NCI-H2081 (cell line): ENCODE results near the gene SPOCK1.
A peak's percentile ranks its signal among the peaks of the same experiment; 100 is the strongest.

Experiments
- DNase-seq, 2 experiments: peaks; one replicate each; lab custom pipeline; 2025; lab: John Stamatoyannopoulos, UW

SPOCK1 gene

DNA sequence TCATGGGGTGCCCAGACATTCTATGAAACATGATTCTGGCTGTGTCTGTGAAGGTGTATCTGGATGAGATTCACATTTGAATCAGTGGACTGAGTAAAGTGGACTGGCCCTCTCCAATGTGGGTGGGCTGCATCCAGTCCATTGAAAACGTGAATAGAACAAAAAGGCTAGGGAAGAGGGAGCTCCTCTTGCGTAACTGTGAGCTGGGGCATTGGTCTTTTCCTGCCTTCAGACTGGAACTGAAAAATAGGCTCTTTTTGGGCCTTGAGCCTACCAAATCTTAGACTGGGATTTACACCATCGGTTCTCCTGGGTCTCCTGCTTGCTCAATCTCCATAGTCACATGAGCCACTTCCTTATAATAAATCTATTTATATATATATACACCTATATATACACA is 170.1 kb downstream of the SPOCK1 start:
- DNase-seq = no peak

DNA sequence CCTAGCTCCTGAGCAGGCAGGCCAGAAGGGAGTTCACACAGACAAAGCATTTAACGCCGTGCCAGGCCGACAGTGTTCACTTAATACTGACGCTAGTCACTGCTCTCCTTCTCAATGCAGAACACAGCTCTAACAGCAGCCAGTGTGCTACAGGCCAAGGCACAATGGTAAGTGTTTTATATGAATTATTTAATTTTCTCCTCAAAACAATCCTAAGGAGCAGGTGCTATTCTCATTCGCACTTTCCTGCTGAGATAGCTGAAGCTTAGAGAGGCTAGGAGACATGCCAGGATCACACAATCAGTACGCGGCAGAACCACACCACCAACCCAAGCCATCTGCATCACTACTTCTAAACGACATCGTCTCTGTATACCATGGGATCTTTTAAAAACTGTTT is 170.7 kb downstream of the SPOCK1 start:
- no peak for DNase-seq

DNA sequence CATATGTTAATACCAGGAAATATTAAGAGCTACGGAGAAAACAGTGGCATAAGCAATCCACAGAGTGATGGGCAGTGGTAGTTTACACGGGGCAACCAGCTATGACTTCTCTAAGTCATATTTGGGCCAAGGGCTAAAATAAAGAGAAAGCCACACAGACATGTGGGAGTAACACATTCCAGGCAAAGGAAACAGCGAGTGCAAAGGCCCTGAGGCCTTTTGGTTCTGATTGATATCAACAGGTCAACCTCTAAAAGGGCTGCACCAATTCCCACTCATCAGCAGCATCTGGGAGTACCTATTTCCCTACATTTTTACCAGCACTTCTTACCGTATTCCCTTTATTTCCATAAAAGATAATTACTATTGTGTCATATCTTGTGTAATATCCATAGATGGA is 173.4 kb downstream of the SPOCK1 start:
- DNase-seq = no peak

DNA sequence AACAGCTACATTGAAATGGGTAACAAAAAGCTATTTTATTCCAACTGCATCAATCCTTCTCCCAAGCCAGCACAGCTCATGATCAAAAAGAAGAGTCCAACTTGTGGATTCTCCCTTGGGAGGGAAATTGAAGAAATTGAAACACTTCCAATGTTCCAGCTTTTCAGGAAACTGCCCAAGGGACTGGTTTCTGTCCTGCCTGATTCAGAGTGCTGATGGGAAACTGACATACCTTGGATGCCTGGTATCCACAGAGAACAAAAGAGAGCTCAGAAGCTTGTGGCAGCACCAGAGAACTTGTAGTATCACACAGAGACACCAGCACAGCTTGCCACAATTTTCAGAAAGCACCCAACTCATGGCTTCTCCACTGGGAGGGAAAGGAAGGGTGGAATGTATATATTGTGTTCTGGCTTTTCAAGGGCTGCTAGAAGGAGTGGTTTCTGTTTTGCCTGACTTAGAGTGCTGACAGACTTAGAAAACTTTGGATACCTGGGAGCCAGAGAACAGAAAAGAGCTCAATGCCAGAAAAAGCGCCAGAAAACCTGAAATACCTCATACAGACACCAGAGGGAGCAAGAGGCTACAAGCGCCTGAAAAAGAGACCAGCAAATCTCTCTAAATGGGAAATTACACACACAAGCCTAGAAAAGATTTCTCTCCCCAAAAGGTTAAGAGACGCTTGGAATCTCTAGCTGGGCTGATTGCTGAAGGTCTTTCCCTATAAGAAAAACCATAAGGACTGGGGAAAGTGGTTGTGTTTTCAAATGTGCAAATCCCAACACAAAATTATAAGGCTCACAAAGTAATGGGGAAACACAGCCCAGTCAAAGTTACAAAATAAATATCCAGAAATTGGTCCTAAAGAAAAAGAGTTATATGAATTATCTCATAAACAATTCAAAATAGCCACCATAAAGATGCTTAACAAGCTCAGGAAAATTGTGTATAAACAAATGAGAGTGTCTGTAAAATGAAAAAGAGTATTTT is 178.8 kb downstream of the SPOCK1 start:
- peak; percentile 34 to 49 for DNase-seq

DNA sequence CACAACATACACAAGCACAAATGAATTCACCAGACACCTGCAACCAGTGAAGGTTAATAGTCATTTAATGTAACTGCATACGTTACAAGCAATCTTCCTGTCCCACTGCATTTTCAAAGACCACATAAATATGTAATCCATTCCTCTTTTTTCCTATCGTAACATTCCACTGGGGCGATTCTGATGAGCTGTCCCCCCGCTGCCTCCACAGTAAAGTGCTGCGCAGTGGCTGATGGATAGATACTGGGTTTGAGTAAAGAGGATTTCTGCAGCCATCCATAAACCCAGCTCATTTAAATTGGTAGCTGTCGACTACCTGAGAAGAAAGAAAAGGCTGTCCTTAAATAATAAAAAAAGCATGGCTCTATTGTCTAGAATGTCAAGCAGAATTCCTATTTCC is 181.1 kb downstream of the SPOCK1 start:
- no peak for DNase-seq

DNA sequence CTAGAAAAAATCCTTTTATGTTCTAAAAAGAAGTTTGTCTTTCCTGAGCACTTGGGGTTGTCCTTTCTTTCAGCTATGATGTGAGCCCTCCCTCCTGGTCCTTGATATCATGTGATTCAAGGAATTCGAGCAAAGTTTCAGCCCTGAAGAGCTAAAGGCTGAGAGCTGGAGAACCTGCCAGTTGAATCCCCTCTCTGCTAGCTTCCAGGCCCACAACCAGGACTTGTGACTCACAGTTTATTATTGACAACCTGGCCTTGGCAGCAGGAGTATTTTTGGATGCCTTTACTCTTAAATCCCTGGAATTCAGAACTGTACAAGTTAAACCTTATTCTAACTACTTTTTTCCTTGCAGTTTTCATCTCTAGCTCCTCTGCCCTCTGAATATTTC is 182.8 kb downstream of the SPOCK1 start:
- no peak for DNase-seq

DNA sequence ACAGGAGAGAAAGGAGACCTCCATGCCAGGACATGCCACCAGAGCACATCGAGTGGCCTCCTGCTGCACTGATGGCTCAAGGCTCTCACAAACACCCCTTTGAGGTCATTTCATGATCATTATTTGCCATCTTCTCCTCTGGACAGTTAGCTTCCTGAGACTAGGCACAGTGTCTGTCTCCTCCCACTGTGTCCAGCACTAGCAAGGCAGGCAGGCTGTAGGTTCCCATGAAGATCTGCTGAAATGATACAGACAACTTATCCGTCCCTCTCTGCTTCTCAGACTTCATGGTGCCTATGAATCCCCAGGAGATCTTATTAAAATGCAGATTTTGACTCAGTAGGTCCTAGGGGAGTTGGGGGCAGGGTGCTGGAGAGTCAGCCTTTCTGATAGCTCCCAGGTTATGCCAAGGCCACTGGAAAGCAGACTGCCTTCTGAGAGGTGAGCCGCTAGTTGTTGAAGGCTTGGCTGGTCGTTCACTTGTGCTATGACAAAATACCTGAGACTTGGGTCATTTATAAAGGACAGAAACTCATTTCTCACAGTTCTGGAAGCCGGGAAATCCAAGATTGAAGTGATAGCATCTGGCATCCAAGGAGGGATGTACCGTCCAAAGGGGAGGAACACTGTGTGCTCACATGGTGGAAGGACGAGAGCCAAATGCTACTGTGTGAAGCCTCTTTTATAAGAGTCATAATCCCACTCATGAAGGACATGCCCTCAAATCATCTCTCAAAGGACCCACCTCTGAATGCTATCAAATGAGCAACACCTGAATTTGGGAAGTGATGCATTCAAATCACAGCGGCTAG is 183.4 kb downstream of the SPOCK1 start:
- no peak for DNase-seq

DNA sequence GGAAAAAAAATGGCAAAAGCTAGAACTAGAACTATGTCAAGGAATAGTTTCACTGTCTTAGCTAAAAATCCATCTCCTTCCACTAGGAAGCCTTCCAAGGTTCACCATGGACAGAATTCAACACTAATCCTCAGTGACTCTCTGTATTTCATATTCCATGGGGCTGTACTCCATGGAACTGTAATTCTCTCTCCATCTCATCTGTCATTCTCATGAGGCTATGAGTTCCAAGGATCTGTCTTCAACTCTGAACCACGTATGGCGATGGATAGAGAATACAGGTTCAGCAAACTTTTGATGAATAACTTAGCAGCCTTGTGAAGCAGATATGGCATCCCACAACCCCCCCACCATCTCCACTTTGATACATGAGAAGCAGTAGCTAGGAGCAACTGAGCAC is 184.0 kb downstream of the SPOCK1 start:
- DNase-seq = no peak

DNA sequence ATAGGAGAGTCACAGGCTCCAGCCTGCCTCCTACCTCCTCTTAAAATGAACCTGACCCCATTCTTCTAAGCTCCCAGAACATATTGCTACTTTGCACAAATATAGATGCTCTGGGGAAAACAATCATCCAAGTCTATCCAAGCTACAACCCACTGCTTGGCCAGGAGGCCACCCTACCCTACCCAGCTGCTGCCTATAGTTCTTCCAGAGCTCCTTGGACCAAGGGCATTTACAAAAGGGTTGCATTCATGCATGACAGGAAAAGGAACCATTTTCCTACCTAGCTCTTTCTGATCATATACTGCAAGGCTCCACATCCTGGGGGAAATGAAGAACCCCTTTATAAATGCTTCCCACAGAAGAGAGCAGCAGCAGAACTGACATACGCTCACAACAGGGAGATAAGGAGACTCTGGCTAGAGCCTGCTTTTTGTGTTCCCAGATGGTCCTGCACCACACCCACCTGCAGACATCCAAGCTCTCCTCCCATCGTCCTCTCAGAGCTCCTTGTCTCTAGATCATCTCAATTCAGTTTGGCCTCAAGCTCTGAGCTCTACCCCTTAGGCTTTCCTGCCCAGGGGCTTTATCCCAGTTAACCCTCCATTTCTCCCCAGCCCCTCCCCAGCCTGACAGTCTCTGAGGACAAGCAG is 185.5 kb downstream of the SPOCK1 start:
- no peak for DNase-seq

DNA sequence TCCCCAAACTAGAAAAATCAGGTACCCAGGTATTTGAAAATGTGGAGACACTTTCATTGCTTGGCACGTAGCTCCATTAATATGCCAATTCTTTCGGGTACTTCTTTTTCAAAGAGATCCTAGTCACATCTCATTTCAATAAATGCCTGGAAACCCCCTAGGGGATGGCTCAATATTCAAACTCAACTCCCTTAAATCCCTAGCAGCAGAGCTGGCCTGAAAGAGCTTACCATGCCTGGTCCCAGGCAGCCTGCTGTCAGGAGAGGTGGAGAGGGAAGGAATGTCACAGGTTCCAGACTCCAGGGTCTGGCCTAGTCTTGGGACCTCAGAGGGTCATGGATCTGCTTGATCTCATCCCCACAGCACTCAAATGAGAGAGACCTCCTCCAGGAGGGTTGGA is 187.1 kb downstream of the SPOCK1 start:
- DNase-seq = no peak

DNA sequence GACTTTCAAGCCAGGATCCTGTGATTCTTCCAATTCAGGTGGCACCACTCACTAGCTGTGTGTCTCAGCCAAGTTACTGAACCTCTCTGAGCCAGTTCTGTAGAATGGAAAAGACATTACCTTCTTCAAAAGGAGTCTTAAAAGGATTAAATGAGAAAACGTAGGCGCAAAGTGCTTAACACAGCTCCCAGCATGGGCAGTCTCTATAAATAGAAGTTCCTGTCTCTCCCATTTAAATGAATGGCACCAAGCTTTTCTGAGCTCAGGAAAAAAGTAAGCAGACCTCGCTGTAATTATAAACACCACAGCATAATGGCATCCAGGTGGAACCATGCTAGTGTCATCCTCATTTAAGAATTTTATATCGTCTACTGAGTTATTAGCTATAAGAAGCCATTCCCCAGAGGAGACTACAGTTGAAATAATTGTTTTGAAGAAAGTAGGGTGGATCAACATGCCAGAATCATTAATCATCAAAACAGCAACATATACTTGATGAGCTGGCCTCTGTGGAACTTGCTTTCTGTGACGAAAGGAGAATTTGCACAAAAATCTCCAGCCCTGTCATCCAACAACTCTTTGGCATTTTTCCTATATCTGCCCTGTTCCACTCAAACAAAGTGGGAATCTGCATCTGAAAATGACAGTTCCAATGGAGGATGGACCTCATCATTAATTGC is 188.9 kb downstream of the SPOCK1 start:
- no peak for DNase-seq

DNA sequence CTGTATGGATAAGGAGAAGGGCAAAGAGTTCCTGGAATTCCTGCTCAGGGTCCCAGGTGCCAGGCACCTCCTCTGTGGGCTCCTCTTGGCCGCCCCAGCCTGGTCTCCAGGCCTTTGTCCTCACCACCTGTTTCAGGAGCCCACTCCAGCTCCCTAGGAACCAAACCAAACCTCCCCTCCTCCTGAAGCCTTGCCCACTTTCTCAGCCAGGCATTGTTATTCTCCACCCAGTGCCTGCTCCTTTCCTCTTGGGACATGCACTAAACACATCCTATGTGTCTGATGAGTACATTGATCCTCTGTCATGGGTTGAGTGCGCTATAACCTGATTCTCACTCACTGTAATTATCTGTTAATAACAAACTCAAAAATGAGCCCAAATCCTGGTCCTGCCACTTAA is 189.8 kb downstream of the SPOCK1 start:
- DNase-seq = no peak

DNA sequence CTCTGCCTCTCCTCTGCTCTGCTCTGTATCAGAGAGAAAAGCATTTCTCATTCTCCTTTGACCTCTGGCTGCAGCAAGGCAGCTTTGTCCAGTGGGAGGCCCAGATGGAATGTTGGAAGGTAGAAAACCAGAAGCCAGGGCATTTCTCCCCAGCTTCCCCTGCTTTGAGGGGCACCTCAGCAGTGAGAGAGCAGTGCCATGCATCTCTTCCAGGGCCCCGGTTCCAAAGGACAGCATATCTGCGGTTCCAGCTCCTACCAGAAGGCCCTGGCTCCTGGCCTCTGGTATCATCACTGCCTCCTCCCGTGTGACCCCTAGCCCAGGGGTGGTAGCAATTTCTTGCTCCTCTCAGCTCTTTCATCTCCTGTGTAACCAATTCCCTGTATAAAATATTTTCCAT is 190.8 kb downstream of the SPOCK1 start:
- DNase-seq = no peak

DNA sequence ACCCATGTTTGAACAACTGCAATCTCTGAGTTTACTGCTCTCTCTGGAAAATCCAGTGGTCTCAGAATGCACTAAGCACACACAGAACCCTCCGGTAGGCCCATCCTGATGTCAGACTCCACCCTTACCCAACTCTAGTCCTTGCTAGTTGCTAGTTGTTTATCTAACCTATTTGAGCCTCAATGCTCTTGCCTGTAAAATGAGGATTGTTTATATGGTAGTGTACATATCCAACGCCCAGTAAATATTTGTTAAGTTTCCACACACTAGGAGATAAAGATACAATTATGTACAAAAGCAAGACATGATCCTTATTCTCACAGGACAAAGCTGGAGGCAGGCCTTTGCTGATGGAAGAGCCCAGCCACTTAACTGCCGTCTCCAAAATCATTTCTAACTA is 192.2 kb downstream of the SPOCK1 start:
- no peak for DNase-seq

DNA sequence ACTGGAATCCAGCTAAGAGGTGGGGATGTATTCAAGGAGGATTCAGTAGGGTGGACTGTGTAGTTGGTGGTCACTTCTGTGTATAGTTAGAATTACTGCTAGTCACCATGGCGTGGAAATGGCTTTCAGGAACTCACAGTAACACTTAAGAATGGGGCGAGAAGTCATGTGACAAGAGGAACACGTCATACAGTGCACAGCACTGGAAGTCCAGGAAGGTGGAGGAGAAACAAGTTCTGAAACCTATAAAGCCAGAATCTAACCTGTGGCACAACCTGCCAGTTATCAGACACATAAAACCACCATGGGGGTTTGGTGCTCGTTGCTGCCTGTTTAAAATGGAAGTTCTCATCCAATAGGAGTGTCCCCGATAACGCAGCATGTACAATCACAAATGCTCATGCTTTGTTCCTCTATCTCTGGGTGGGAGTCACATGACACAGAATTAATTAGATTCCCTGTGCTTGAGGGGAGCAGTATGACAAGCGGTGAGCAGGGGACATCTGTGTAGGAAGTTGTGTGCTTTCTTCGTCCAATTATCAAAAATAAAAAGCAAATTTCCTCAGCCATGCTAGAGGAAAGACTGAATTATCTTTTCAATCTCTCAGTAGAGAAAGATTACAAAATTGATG is 193.0 kb downstream of the SPOCK1 start:
- no peak for DNase-seq

DNA sequence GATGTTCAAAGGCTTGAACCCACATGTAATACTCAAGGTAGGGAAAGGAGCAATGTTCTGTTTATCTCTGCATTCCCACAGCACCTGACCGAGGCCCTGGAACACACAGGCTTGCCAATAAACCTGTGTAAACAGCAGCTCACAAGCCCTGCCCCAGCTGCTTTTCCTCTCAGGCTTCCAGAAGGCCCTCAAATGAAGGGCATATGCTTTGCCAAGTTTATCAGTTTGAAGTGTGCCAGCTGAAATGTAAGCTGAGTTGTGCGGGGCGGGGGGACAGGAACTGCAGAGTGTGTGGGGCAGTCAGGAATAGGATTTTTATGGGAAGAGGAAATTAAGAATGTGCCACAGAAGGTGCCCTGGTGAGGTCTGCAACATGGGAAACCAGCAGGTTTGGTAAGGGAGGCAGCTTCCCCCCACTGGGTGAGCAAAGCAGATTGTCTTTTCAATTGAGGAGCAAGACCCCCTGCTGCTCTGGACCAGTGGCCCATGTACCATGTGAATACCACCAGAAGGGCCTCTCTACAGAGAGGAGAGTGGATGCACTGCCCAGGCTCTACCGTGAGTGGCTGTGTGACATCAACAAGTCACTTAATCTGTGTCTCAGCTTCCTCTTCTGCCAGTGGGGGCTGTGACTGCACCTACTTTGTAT is 194.8 kb downstream of the SPOCK1 start:
- peak; percentile 69 to 92 for DNase-seq

DNA sequence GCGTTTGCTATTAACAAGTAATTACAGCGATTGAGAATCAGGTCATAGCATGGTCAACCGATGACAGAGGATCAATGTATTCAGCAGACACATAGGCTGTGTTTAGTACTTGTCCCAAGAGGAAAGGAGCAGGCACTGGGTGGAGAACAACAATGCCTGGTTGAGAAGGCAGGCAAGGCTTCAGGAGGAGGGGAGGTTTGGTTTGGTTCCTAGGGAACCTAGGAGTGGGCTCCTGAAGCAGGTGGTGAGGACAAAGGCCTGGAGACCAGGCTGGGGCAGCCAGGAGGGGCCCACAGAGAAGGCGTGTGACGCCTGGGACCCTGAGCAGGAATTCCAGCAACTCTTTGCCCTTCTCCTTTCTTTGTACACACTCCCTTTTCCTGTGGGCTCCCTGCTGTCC is 195.6 kb downstream of the SPOCK1 start:
- no peak for DNase-seq

DNA sequence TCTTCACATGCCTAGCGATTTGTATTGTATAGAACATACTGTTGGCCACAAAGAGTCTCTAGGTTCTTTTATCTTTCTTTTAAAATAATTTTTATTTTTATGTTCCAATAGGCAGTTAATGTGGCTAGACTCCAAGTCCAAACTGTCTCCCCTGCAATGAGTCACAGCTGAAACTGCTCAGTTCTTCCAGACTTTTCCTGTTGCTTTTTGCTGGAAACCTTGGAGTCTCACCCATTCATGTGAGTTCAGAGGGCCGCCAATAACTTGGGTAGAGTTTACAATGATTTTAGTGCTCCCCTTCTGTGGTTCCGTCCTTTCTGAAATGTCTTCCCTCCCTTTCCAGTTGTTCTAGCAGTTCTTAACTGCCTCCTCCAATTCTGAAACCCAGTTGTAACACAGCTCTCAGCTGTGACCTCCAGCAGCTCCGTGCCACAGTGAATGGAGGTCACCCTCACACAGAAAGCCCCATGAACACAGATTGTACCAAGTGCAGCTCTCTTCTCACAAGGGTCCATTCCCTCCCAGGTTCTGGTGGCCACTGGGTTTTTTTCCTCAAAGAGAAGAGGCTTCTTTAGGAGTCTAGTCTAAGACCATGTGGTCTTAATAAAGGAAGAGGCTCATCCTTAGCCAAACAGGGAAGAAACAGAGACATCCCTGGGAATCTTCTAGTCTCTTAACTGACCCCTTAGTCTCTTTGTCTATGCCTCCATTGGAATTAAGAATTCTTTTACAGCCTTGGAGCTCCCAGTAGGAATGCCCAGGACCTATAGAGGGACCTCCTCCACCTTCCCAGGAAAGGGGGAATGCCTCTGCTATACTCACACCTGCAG is 198.5 kb downstream of the SPOCK1 start:
- no peak for DNase-seq

DNA sequence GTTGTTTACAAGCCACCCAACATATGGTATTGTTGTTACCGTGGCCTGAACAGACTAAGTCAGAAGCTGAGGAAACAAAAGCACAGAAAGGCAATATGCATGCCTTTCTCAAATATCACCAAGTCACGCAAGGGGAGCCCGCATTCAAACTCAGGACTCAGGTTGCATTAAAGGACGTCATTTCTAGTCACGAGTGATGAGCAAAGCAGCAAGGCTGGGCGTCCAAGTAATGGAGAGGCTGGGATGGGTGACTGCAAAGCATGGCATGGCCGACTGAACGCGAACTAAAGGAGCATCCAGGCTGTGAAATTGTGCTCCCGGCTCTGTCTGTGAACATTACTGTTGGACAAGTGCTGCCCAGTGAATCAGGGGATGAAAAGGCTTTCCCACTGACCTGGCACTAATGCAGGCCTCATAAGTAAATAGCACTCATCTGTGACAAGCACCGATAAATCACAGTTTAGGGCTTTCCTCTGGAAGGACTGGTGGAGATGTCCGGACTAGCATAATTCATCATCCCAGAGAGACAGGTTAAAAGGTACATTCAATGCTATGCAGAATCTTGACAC is 202.8 kb downstream of the SPOCK1 start:
- no peak for DNase-seq

DNA sequence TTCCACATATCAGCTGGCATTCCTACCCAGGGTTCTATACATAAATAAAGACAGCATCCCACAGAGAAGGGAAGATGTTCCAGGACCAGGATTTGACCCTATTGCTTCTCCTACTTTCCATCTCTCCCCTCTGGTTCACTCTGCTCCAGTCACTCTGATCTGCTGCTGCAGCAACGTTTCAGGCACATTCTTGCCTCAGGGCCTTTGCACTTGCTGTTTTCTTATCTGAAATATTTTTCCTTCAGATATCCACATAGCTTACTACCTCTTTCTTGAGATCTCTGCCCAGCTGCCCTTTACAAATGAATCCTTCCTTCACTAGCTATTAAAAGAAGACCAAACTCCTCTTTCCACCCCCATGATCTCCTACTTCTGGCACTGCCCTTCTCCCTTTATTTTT is 204.5 kb downstream of the SPOCK1 start:
- DNase-seq = no peak
